ENCODE measurements around the gene UGT8. TPM values are rescaled to one million over a fixed set of nuclear protein-coding genes. Genes with fewer than 3 reads are reported as not detected.
"Not testable (repeated sequence)": the region's sequence is repeated elsewhere in the genome, so short reads cannot be mapped to it uniquely, and the experiment has no call there.

UGT8 gene
- total RNA-seq, 1 donor from 2014 or later, result not detected

- intact Hi-C loops (cut with micrococcal nuclease), result no loop called here
- no peak for DNase-seq
- no peak overlapping the region for H3K4me3 Mint-ChIP-seq
- H3K27me3 Mint-ChIP-seq, result no peaks in the 10 kb centered on the region
- no peaks in the 10 kb centered on the region for H3K9me3 Mint-ChIP-seq
- H3K4me1 Mint-ChIP-seq, result no peaks in the 10 kb centered on the region
- no peaks in the 10 kb centered on the region for H3K36me3 Mint-ChIP-seq (ENCODE audit: low read depth)
- no peak overlapping the region for H3K27ac Mint-ChIP-seq
Observed at GRCh38 chr4:114642173-114642780, 43.7 kb downstream of the UGT8 start.

GRCh38 chr4:114649908-114650307, 51.3 kb downstream of the UGT8 start:
- Mint-ChIP-seq H3K36me3 (ENCODE audit: low read depth) (no peaks in the 10 kb centered on the region), H3K9me3 (no peaks in the 10 kb centered on the region), H3K4me3 (no peak overlapping the region), H3K27me3 (no peaks in the 10 kb centered on the region), H3K27ac (no peak overlapping the region), H3K4me1 (no peaks in the 10 kb centered on the region)
- intact Hi-C loops (cut with micrococcal nuclease), result no loop called here
- no peak for DNase-seq

GRCh38 chr4:114653675-114654074, 55.1 kb downstream of the UGT8 start:
- Mint-ChIP-seq H3K4me3 (no peak overlapping the region), H3K36me3 (ENCODE audit: low read depth) (no peaks in the 10 kb centered on the region), H3K4me1 (no peaks in the 10 kb centered on the region), H3K27me3 (peaks cover 5% of the 10 kb centered on the region), H3K9me3 (no peaks in the 10 kb centered on the region), H3K27ac (no peak overlapping the region)
- no peak for DNase-seq
- intact Hi-C loops (cut with micrococcal nuclease), result no loop called here

GRCh38 chr4:114654592-114654991, 56.0 kb downstream of the UGT8 start:
- no peaks in the 10 kb centered on the region for H3K36me3 Mint-ChIP-seq (ENCODE audit: low read depth)
- no peaks in the 10 kb centered on the region for H3K9me3 Mint-ChIP-seq
- H3K4me3 Mint-ChIP-seq, result no peak overlapping the region
- peaks cover 5% of the 10 kb centered on the region for H3K27me3 Mint-ChIP-seq
- no peak for DNase-seq
- no peaks in the 10 kb centered on the region for H3K4me1 Mint-ChIP-seq
- intact Hi-C loops (cut with micrococcal nuclease), result no loop called here
- H3K27ac Mint-ChIP-seq, result no peak overlapping the region

DNA sequence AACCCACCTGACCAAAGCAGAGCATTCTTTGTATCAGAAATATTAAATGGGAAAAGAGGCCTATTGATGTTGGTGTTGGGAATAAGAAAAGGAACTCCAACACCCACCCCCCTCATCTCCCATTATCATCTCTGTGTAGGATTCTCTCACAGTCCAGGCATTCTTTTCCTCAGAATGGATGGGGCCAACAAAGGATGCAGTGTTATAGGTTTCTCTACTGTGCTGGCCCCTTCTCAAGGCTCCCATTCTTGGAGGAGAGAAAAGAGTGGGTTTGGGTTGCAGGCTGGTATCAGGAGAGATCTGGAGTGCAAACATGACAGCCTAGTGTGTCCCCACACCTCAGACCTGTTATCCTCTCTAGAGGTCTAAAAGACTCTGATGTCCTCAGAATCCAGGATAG, 59.6 kb downstream of the UGT8 start:
- Mint-ChIP-seq H3K36me3 (ENCODE audit: low read depth) (no peaks in the 10 kb centered on the region), H3K27me3 (peaks cover 5% of the 10 kb centered on the region), H3K4me3 (no peak overlapping the region), H3K9me3 (no peaks in the 10 kb centered on the region), H3K27ac (no peak overlapping the region), H3K4me1 (no peaks in the 10 kb centered on the region)
- intact Hi-C loops (cut with micrococcal nuclease), result loop anchor here (2.0 kb wide), 1 partner anchor 1263 kb away; no protein-coding TSS in a partner anchor
- DNase-seq, result no peak

- no peak for DNase-seq
- Mint-ChIP-seq H3K27me3 (peaks cover 5% of the 10 kb centered on the region), H3K9me3 (no peaks in the 10 kb centered on the region), H3K4me3 (no peak overlapping the region), H3K4me1 (no peaks in the 10 kb centered on the region), H3K27ac (no peak overlapping the region), H3K36me3 (ENCODE audit: low read depth) (no peaks in the 10 kb centered on the region)
- intact Hi-C loops (cut with micrococcal nuclease), result loop anchor here (1.0 to 2.0 kb wide), 2 partner anchors 272 to 1264 kb away; no protein-coding TSS in a partner anchor
Observed at GRCh38 chr4:114658776-114659175, 60.2 kb downstream of the UGT8 start.

DNA sequence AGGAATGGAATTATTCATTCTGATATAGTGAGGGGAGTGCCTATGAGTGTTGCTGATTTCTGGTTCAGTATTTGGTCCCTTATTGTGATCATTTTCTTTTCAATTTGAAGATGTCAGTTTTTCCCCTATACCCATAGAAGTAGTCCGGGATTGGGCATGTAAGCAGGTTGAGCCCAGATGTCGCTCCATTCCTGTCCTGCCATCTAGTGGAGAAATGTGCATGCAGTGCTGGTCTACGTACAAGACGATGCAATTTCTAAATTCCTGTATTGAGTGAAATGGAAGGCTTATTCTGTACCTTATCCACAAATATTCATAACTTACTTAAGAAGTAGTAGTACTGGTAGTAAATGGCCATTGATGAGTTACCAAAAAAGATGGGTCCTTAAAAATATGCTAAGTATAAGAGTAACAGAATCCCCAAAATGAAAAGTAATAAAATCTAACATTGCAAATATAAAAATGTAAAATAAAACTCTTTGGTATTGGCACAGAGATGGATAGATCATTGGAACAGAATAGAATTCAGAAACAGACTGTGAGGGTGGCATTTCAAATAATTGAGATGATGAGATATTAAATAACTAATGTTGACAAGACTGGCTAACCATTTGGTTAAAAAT, 60.9 kb downstream of the UGT8 start:
- no peaks in the 10 kb centered on the region for H3K36me3 Mint-ChIP-seq (ENCODE audit: low read depth)
- H3K27me3 Mint-ChIP-seq, result peaks cover 5% of the 10 kb centered on the region
- peak; percentile 74 for DNase-seq
- H3K4me3 Mint-ChIP-seq, result no peak overlapping the region
- no peak overlapping the region for H3K27ac Mint-ChIP-seq
- H3K9me3 Mint-ChIP-seq, result no peaks in the 10 kb centered on the region
- H3K4me1 Mint-ChIP-seq, result no peaks in the 10 kb centered on the region
- intact Hi-C loops (cut with micrococcal nuclease), result loop anchor here (1.0 to 2.0 kb wide), 2 partner anchors 273 to 1265 kb away; no protein-coding TSS in a partner anchor

- Mint-ChIP-seq H3K27ac (no peak overlapping the region), H3K27me3 (no peaks in the 10 kb centered on the region), H3K36me3 (ENCODE audit: low read depth) (no peaks in the 10 kb centered on the region), H3K4me3 (no peak overlapping the region), H3K4me1 (no peaks in the 10 kb centered on the region), H3K9me3 (no peaks in the 10 kb centered on the region)
- intact Hi-C loops (cut with micrococcal nuclease), result no loop called here
- no peak for DNase-seq
Observed at GRCh38 chr4:114663083-114663482, 64.5 kb downstream of the UGT8 start.

- Mint-ChIP-seq H3K4me1 (no peaks in the 10 kb centered on the region), H3K27ac (no peak overlapping the region), H3K9me3 (no peaks in the 10 kb centered on the region), H3K4me3 (no peak overlapping the region), H3K36me3 (ENCODE audit: low read depth) (no peaks in the 10 kb centered on the region), H3K27me3 (no peaks in the 10 kb centered on the region)
- intact Hi-C loops (cut with micrococcal nuclease), result no loop called here
- no peak for DNase-seq
Observed at GRCh38 chr4:114668577-114668976, 70.0 kb downstream of the UGT8 start.

DNA sequence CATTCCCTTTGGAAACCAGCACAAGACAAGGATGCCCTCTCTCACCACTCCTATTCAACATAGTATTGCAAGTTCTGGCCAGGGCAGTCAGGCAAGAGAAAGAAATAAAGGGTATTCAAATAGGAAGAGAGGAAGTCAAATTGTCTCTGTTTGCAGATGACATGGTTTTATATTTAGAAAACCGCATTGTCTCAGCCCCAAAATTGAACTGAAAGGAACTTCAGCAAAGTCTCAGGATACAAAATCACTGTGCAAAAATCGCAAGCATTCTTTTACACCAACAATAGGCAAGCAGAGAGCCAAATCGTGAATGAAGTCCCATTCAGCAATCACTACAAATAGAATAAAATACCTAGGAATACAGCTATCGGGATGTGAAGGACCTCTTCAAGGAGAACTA, 72.1 kb downstream of the UGT8 start:
- DNase-seq; H3K4me1 Mint-ChIP-seq; H3K36me3 Mint-ChIP-seq (ENCODE audit: low read depth); H3K4me3 Mint-ChIP-seq; intact Hi-C loops (cut with micrococcal nuclease); H3K27me3 Mint-ChIP-seq; H3K9me3 Mint-ChIP-seq; H3K27ac Mint-ChIP-seq: not testable (repeated sequence)

GRCh38 chr4:114673306-114673705, 74.7 kb downstream of the UGT8 start:
- no peaks in the 10 kb centered on the region for H3K4me1 Mint-ChIP-seq
- H3K9me3 Mint-ChIP-seq, result no peaks in the 10 kb centered on the region
- H3K27ac Mint-ChIP-seq, result no peak overlapping the region
- H3K36me3 Mint-ChIP-seq (ENCODE audit: low read depth), result no peaks in the 10 kb centered on the region
- intact Hi-C loops (cut with micrococcal nuclease), result no loop called here
- no peak overlapping the region for H3K4me3 Mint-ChIP-seq
- no peak for DNase-seq
- peaks cover 3% of the 10 kb centered on the region for H3K27me3 Mint-ChIP-seq

DNA sequence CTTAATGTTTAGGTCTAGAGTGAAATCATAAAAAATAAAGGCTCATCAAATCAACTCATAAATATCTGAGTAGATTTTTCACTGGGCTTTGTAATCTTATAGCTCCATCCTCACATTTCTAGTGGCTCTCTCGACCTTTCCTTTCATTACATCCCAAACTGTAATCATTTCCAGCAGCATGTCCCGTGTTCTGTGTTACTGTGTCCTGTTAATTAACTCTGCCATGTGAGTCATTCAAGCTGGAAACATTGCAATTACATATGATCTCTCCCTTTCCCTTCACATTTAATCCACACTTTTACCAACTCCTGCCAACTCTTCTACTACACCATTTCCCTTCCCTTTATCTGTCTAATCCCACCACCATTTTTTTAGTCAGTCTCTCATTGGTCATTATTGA, 75.5 kb downstream of the UGT8 start:
- Mint-ChIP-seq H3K36me3 (ENCODE audit: low read depth) (no peaks in the 10 kb centered on the region), H3K4me3 (no peak overlapping the region), H3K27me3 (peaks cover 3% of the 10 kb centered on the region), H3K9me3 (no peaks in the 10 kb centered on the region), H3K4me1 (no peaks in the 10 kb centered on the region), H3K27ac (no peak overlapping the region)
- intact Hi-C loops (cut with micrococcal nuclease), result no loop called here
- DNase-seq, result no peak

GRCh38 chr4:114677346-114677979, 78.9 kb downstream of the UGT8 start:
- H3K9me3 Mint-ChIP-seq, result no peaks in the 10 kb centered on the region
- no peak for DNase-seq
- no peaks in the 10 kb centered on the region for H3K36me3 Mint-ChIP-seq (ENCODE audit: low read depth)
- intact Hi-C loops (cut with micrococcal nuclease), result no loop called here
- H3K27ac Mint-ChIP-seq, result no peak overlapping the region
- H3K4me3 Mint-ChIP-seq, result no peak overlapping the region
- peaks cover 3% of the 10 kb centered on the region for H3K27me3 Mint-ChIP-seq
- H3K4me1 Mint-ChIP-seq, result no peaks in the 10 kb centered on the region

DNA sequence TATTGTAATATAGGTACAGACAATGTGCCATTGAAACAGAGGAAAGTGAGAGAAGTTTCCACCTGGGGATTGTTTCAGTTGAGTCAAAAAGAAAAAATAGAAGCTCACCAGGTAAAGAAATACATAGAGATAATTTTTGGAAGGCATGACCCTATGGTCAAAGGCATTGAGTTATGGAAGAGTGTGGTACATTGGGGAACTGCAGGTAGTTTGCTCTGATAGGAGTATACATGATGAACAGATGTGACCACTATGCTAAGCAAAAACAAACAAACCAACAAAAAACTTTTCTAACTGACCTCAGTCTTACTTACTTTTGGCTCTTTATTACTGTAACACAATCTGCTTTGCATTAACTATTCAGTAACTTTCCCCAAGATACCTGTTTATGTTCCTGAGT, 85.9 kb downstream of the UGT8 start:
- H3K36me3 Mint-ChIP-seq (ENCODE audit: low read depth), result no peaks in the 10 kb centered on the region
- H3K9me3 Mint-ChIP-seq, result no peaks in the 10 kb centered on the region
- no peaks in the 10 kb centered on the region for H3K4me1 Mint-ChIP-seq
- no peak for DNase-seq
- intact Hi-C loops (cut with micrococcal nuclease), result no loop called here
- H3K27ac Mint-ChIP-seq, result no peak overlapping the region
- H3K4me3 Mint-ChIP-seq, result no peak overlapping the region
- peaks cover 9% of the 10 kb centered on the region for H3K27me3 Mint-ChIP-seq

All from activated CD4-positive, alpha-beta T cell treated with anti-CD3 and anti-CD28 coated beads, Interleukin-2, amount 10 ng/mL, durations not matched to agents 24 days and 14 days (primary cell).